HCT116 (cell line): ENCODE results near the gene C9orf57.

Experiments used
- ATF3 ChIP-seq: IDR thresholded peaks from 2 replicates; pipeline ENCODE4 v1.6.1; 2012
- CTCF ChIP-seq, 3 experiments: fragments of 200-600 bp in 1 of 3; sonication (generic) in 1 of 3; IDR thresholded peaks in 2 of 3; conservative IDR thresholded peaks in 1 of 3; 2 replicates each; pipeline ENCODE4 v1.5.1; 2012 to 2017; ENCODE audit warnings: low read depth in 2 of 3, low read length in 2 of 3, antibody characterized with exemption in 1 of 3, borderline replicate concordance in 1 of 3, control low read depth in 1 of 3, mild to moderate bottlenecking in 1 of 3, mixed read lengths in 1 of 3, mixed run types in 1 of 3, moderate library complexity in 1 of 3; ENCODE audit not compliant: insufficient read depth in 1 of 3
- EGR1 ChIP-seq: IDR thresholded peaks from 2 replicates; pipeline ENCODE4 v1.6.1; 2012; ENCODE audit warnings: low read depth
- EZH2 ChIP-seq: fragments of 200-600 bp; sonication (generic); IDR thresholded peaks from 2 replicates; pipeline ENCODE4 v1.6.1; 2017; ENCODE audit warnings: antibody characterized with exemption, mixed run types
- EZH2phosphoT487 ChIP-seq: fragments of 200-600 bp; IDR thresholded peaks from 2 replicates; pipeline ENCODE4 v1.6.1; 2018; ENCODE audit warnings: antibody characterized with exemption, borderline replicate concordance
- FOSL1 ChIP-seq: IDR thresholded peaks from 2 replicates; pipeline ENCODE4 v1.6.1; 2012; ENCODE audit warnings: low read depth
- JUND ChIP-seq: IDR thresholded peaks from 2 replicates; pipeline ENCODE4 v1.6.1; 2012
- MAX ChIP-seq: IDR thresholded peaks from 2 replicates; pipeline ENCODE4 v1.6.1; 2012
- POLR2A ChIP-seq: IDR thresholded peaks from 2 replicates; pipeline ENCODE4 v1.7.0; 2011; ENCODE audit warnings: borderline replicate concordance; ENCODE audit not compliant: insufficient read depth, insufficient read length; ENCODE audit errors: extremely low read depth
- POLR2AphosphoS5 ChIP-seq: IDR thresholded peaks from 2 replicates; pipeline ENCODE4 v1.6.1; 2011; ENCODE audit warnings: mild to moderate bottlenecking, low read depth, low read length, moderate library complexity
- REST ChIP-seq: IDR thresholded peaks from 2 replicates; pipeline ENCODE4 v1.6.1; 2012; ENCODE audit warnings: low read depth
- YY1 ChIP-seq: IDR thresholded peaks from 2 replicates; pipeline ENCODE4 v1.6.1; 2011; ENCODE audit warnings: low read length, low read depth, moderate library complexity, mild to moderate bottlenecking; ENCODE audit not compliant: insufficient replicate concordance; ENCODE audit errors: extremely low read depth

- TF ChIP-seq CTCF (IDR thresholded peaks at IDR 0.05 in 2 of 3, conservative IDR thresholded peaks at IDR 0.05 in 1 of 3; ENCODE audit: borderline replicate concordance in 1 of 3, insufficient read depth in 1 of 3, low read depth in 2 of 3, low read length in 2 of 3) = no peak
- no peak for TF ChIP-seq POLR2AphosphoS5
- no peak for TF ChIP-seq MAX
- no peak for TF ChIP-seq EZH2
- no peak for TF ChIP-seq REST
- no peak for TF ChIP-seq POLR2A
- no peak for TF ChIP-seq EZH2phosphoT487
- TF ChIP-seq JUND = no peak
- TF ChIP-seq YY1 = no peak
- no peak for TF ChIP-seq EGR1
- TF ChIP-seq ATF3 = no peak
- TF ChIP-seq FOSL1 = no peak
These were observed 55.0 kb downstream of the C9orf57 start for GRCh38 chr9:72005451-72005850.
